Measurements from ENCODE around the gene BSND.

Gene BSND

GRCh38 chr1:55049271-55049913 lies 50.7 kb downstream of the BSND start:
- POLR2A ChIA-PET, result interaction anchor here (0.6 kb wide), 1 partner anchor 228 kb away, joined by 3 read pairs; no protein-coding TSS in a partner anchor
- CTCF ChIA-PET, result interaction anchor here (0.5 to 1.1 kb wide), 2 partner anchors 104 to 962 kb away, joined by 4 read pairs; no protein-coding TSS in a partner anchor
- Histone ChIP-seq H3K9me3 (ENCODE audit: control insufficient read depth, insufficient read depth, low read depth, low read length) (no peaks in the 10 kb centered on the region), H3K4me3 (ENCODE audit: low read depth, low read length) (no peak overlapping the region), H3K4me1 (ENCODE audit: control insufficient read depth, insufficient read depth, low read length) (no peaks in the 10 kb centered on the region), H3K36me3 (ENCODE audit: control insufficient read depth in 2 of 2, insufficient read depth in 1 of 2, low read length in 2 of 2) (no peaks in the 10 kb centered on the region), H3K27ac (ENCODE audit: extremely low read depth, low read depth, low read length) (no peak overlapping the region)
- TF ChIP-seq ZSCAN30 (tag by site-specific recombination; IDR thresholded peaks at IDR 0.05) (no peak), ZNF391 (tag by site-specific recombination; IDR thresholded peaks at IDR 0.05; ENCODE audit: borderline replicate concordance, low read depth) (no peak), SCRT1 (tag by site-specific recombination; IDR thresholded peaks at IDR 0.05; ENCODE audit: borderline replicate concordance) (no peak), ZNF433 (tag by site-specific recombination; IDR thresholded peaks at IDR 0.05; ENCODE audit: low read depth) (no peak), ZNF558 (tag by site-specific recombination; IDR thresholded peaks at IDR 0.05) (no peak), ZBTB17 (tag by site-specific recombination; IDR thresholded peaks at IDR 0.05) (no peak)
- TF ChIP-seq, protein P1, sequence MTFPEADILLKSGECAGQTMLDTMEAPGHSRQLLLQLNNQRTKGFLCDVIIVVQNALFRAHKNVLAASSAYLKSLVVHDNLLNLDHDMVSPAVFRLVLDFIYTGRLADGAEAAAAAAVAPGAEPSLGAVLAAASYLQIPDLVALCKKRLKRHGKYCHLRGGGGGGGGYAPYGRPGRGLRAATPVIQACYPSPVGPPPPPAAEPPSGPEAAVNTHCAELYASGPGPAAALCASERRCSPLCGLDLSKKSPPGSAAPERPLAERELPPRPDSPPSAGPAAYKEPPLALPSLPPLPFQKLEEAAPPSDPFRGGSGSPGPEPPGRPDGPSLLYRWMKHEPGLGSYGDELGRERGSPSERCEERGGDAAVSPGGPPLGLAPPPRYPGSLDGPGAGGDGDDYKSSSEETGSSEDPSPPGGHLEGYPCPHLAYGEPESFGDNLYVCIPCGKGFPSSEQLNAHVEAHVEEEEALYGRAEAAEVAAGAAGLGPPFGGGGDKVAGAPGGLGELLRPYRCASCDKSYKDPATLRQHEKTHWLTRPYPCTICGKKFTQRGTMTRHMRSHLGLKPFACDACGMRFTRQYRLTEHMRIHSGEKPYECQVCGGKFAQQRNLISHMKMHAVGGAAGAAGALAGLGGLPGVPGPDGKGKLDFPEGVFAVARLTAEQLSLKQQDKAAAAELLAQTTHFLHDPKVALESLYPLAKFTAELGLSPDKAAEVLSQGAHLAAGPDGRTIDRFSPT (tag by site-specific recombination; IDR thresholded peaks at IDR 0.05), result no peak
- TF ChIP-seq, protein P2, sequence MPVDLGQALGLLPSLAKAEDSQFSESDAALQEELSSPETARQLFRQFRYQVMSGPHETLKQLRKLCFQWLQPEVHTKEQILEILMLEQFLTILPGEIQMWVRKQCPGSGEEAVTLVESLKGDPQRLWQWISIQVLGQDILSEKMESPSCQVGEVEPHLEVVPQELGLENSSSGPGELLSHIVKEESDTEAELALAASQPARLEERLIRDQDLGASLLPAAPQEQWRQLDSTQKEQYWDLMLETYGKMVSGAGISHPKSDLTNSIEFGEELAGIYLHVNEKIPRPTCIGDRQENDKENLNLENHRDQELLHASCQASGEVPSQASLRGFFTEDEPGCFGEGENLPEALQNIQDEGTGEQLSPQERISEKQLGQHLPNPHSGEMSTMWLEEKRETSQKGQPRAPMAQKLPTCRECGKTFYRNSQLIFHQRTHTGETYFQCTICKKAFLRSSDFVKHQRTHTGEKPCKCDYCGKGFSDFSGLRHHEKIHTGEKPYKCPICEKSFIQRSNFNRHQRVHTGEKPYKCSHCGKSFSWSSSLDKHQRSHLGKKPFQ (tag by site-specific recombination; IDR thresholded peaks at IDR 0.05), result no peak

DNA sequence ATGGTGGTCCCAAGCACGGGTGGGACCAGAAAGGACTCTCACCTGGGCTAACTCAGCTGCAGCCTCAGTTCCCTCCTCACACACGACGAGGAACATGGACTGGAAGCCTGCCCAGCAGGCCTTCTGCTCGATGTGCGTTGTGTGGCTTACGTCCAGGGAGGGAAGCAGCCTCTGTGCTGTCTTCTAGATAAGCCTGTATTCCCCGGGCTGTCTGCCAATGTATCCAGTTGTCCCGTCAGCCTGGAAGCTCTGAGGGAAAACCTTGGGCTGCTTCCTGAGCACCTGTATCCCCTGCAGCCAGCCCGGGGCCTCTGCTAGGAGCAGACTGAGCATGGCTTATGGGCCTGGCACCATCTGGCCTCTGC lies 51.2 kb downstream of the BSND start:
- Histone ChIP-seq H3K27ac (ENCODE audit: extremely low read depth, low read depth, low read length) (no peak overlapping the region), H3K36me3 (ENCODE audit: control insufficient read depth in 2 of 2, insufficient read depth in 1 of 2, low read length in 2 of 2) (no peaks in the 10 kb centered on the region), H3K9me3 (ENCODE audit: control insufficient read depth, insufficient read depth, low read depth, low read length) (no peaks in the 10 kb centered on the region), H3K4me3 (ENCODE audit: low read depth, low read length) (no peak overlapping the region), H3K4me1 (ENCODE audit: control insufficient read depth, insufficient read depth, low read length) (no peaks in the 10 kb centered on the region)
- 0 out of 2 replicates have a peak, but pooled peaks have one; percentile 39 for TF ChIP-seq ZNF335 (tag by site-specific recombination; conservative IDR thresholded peaks at IDR 0.05)
- TF ChIP-seq ZNF433 (tag by site-specific recombination; IDR thresholded peaks at IDR 0.05; ENCODE audit: low read depth), result no peak
- CTCF ChIA-PET, result interaction anchor here (0.8 to 1.1 kb wide), 2 partner anchors 28 to 105 kb away, joined by 3 to 4 read pairs; no protein-coding TSS in a partner anchor
- POLR2A ChIA-PET, result no interaction called here

- H3K4me3 ChIP-seq (ENCODE audit: low read depth, low read length), result no peak overlapping the region
- no peaks in the 10 kb centered on the region for H3K4me1 ChIP-seq (ENCODE audit: control insufficient read depth, insufficient read depth, low read length)
- H3K9me3 ChIP-seq (ENCODE audit: control insufficient read depth, insufficient read depth, low read depth, low read length), result no peaks in the 10 kb centered on the region
- H3K27ac ChIP-seq (ENCODE audit: extremely low read depth, low read depth, low read length), result no peak overlapping the region
- CTCF ChIA-PET, result interaction anchor here (0.8 to 1.1 kb wide), 2 partner anchors 29 to 105 kb away, joined by 3 to 4 read pairs; no protein-coding TSS in a partner anchor
- H3K36me3 ChIP-seq (ENCODE audit: control insufficient read depth in 2 of 2, insufficient read depth in 1 of 2, low read length in 2 of 2), result no peaks in the 10 kb centered on the region
- POLR2A ChIA-PET, result no interaction called here
- TF ChIP-seq SP2 (tag by site-specific recombination; IDR thresholded peaks at IDR 0.05), result no peak
- no peak for TF ChIP-seq ZNF76 (tag by site-specific recombination; IDR thresholded peaks at IDR 0.05; ENCODE audit: borderline replicate concordance, low read depth)
- no peak for TF ChIP-seq ZNF600 (tag by site-specific recombination; IDR thresholded peaks at IDR 0.05)
- TF ChIP-seq, protein P3, sequence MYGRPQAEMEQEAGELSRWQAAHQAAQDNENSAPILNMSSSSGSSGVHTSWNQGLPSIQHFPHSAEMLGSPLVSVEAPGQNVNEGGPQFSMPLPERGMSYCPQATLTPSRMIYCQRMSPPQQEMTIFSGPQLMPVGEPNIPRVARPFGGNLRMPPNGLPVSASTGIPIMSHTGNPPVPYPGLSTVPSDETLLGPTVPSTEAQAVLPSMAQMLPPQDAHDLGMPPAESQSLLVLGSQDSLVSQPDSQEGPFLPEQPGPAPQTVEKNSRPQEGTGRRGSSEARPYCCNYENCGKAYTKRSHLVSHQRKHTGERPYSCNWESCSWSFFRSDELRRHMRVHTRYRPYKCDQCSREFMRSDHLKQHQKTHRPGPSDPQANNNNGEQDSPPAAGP (tag by site-specific recombination; IDR thresholded peaks at IDR 0.05), result no peak
- peak; percentile 80 for TF ChIP-seq PRDM10 (tag by site-specific recombination; IDR thresholded peaks at IDR 0.05)
- TF ChIP-seq ZNF416 (tag by site-specific recombination; IDR thresholded peaks at IDR 0.05), result no peak
- TF ChIP-seq INSM2 (tag by site-specific recombination; IDR thresholded peaks at IDR 0.05), result no peak
- 0 out of 2 replicates have a peak, but pooled peaks have one; percentile 0 for TF ChIP-seq ZNF335 (tag by site-specific recombination; conservative IDR thresholded peaks at IDR 0.05)
- TF ChIP-seq ZNF140 (tag by site-specific recombination; IDR thresholded peaks at IDR 0.05), result no peak
- no peak for TF ChIP-seq ZBTB17 (tag by site-specific recombination; IDR thresholded peaks at IDR 0.05)
- TF ChIP-seq ZNF621 (tag by site-specific recombination; IDR thresholded peaks at IDR 0.05), result no peak
- TF ChIP-seq BCL11A (tag by site-specific recombination; IDR thresholded peaks at IDR 0.05; ENCODE audit: low read depth), result no peak
- TF ChIP-seq RBAK (tag by site-specific recombination; IDR thresholded peaks at IDR 0.05), result no peak
Measured at GRCh38 chr1:55050283-55050682, 51.5 kb downstream of the BSND start.

All from HEK293 (cell line).